ENCODE results near the gene EDC4. TPM values are rescaled to one million over a fixed set of nuclear protein-coding genes. Genes with fewer than 3 reads are reported as not detected.
A peak's percentile ranks its signal among the peaks of the same experiment; 100 is the strongest.

Gene EDC4
- total and polyA plus RNA-seq, 2 of the 8 experiments (the other 6 are each of a cell fraction or from before 2014, with no cell fraction given) = 58.5 to 72.7 TPM

GRCh38 chr16:67833030-67833414, 39.8 kb upstream of the EDC4 start:
- Histone ChIP-seq H3K4me3 (ENCODE audit: extremely low read depth in 1 of 4, insufficient read depth in 2 of 4, low read depth in 3 of 4, low read length in 4 of 4) (peak overlapping the region; percentile 62 to 78 (median 74)), H2BK120ac (replicated peaks; ENCODE audit: low read depth, low read length) (no peak overlapping the region), H3K9ac (replicated peaks in 1 of 4; ENCODE audit: extremely low read depth in 1 of 4, low read depth in 3 of 4, low read length in 3 of 4) (peak overlapping the region in 3 of 4 experiments; percentile 53 to 88 (median 60); a peak in 6 of 7 replicates), H2BK5ac (ENCODE audit: low read depth, low read length) (no peak overlapping the region), H2AK5ac (ENCODE audit: low read depth, low read length) (no peak overlapping the region), H2AFZ (ENCODE audit: low read length) (no peak overlapping the region), H3K36me3 (ENCODE audit: control insufficient read depth in 2 of 4, insufficient read depth in 4 of 4, low read length in 3 of 4) (peaks cover 6 to 17% (median 9%) of the 10 kb centered on the region in 4 experiments), H3K27me3 (replicated peaks in 1 of 4; ENCODE audit: control insufficient read depth in 3 of 4, extremely low read depth in 1 of 4, insufficient read depth in 3 of 4, low read length in 3 of 4) (no peaks in the 10 kb centered on the region), H2BK15ac (ENCODE audit: low read length) (0 out of 2 replicates have a peak overlapping the region, but pooled peaks have one; percentile 8), H3K18ac (ENCODE audit: extremely low read depth, low read length) (no peak overlapping the region), H3K79me2 (ENCODE audit: control insufficient read depth in 1 of 2, insufficient read depth in 2 of 2, low read length in 2 of 2) (peaks cover 0 to 5% of the 10 kb centered on the region in 2 experiments; a peak in 1 of 4 replicates), H3K27ac (ENCODE audit: low read depth, low read length) (no peak overlapping the region), H4K8ac (ENCODE audit: extremely low read depth, insufficient read depth, low read length) (peak overlapping the region; percentile 72; the same call in 1 of the 2 replicates), H3K4me2 (ENCODE audit: insufficient read depth in 1 of 2, low read depth in 2 of 2, low read length in 2 of 2) (peak overlapping the region; percentile 74 to 82), H2BK20ac (ENCODE audit: low read length) (no peak overlapping the region), H3K79me1 (ENCODE audit: low read depth, low read length) (no peaks in the 10 kb centered on the region; the same call in 1 of the 2 replicates), H3K9me3 (ENCODE audit: insufficient read depth in 2 of 2, low read depth in 1 of 2, low read length in 1 of 2) (no peaks in the 10 kb centered on the region), H3K56ac (replicated peaks; ENCODE audit: insufficient read length, low read depth, low read length) (no peak overlapping the region), H3K4ac (replicated peaks; ENCODE audit: insufficient read length, low read depth, low read length) (no peak overlapping the region), H2BK12ac (ENCODE audit: low read depth, low read length) (no peak overlapping the region), H4K5ac (ENCODE audit: insufficient read length, low read depth, low read length) (no peak overlapping the region), H4K91ac (replicated peaks; ENCODE audit: insufficient read length, low read length) (no peak overlapping the region), H3K23ac (ENCODE audit: insufficient read length) (no peak overlapping the region), H3K23me2 (ENCODE audit: low read depth, low read length) (peaks cover 5% of the 10 kb centered on the region), H3K14ac (ENCODE audit: insufficient read length) (no peak overlapping the region), H4K20me1 (replicated peaks in 1 of 2; ENCODE audit: control insufficient read depth in 1 of 2, insufficient read depth in 2 of 2, low read length in 2 of 2) (peaks cover 4% of the 10 kb centered on the region in 2 experiments), H3K4me1 (replicated peaks in 1 of 4; ENCODE audit: control insufficient read depth in 3 of 4, insufficient read depth in 4 of 4, low read length in 3 of 4) (no peaks in the 10 kb centered on the region; a peak in 1 of 7 replicates)
- TF ChIP-seq SAP30 (IDR thresholded peaks at IDR 0.05; ENCODE audit: insufficient read depth, insufficient replicate concordance, low read length) = peak; percentile 57
- TF ChIP-seq CTBP2 (IDR thresholded peaks at IDR 0.05; ENCODE audit: borderline replicate concordance, insufficient read depth, insufficient read length, low read length) = no peak
- POLR2A ChIA-PET (ENCODE audit: partially characterized antibody) = interaction anchor here (1.1 to 2.7 kb wide), 12 partner anchors 8 to 173 kb away, joined by 3 to 15 read pairs (median 6); partner anchors contain the start of genes ACD, EDC4, NUTF2 and TSNAXIP1
- DNase-seq (ENCODE audit: low read depth in 1 of 2, low spot score in 2 of 2) = no peak
- no peak for FAIRE-seq
- 40% methylated on average over 3 of the region's 3 CpGs; no CpG with 5 or more reads in 1 of the 2 experiments for WGBS, 2 experiments (ENCODE audit: extremely low coverage in 1 of 2, insufficient coverage in 1 of 2, insufficient read length in 1 of 2, insufficient replicate concordance in 2 of 2, low coverage in 1 of 2, low lambda C conversion rate in 2 of 2, missing lambda C conversion rate in 1 of 2)
- CTCF ChIA-PET (ENCODE audit: partially characterized antibody) = interaction anchor here (0.6 to 11.6 kb wide), 14 partner anchors 8 to 359 kb away, joined by 3 to 100 read pairs (median 4); partner anchors contain the start of genes LCAT and NRN1L

Data from H1 (cell line).